GM19240 (cell line): ENCODE data around the gene FAM171A1.
"Not testable (repeated sequence)": the region's sequence is repeated elsewhere in the genome, so short reads cannot be mapped to it uniquely, and the experiment has no call there.

Experiments used
- DNase-seq: peaks from one replicate; pipeline ENCODE4 v3.0.0; 2011; ENCODE audit warnings: low spot score; ENCODE audit not compliant: insufficient read length

FAM171A1 gene

GRCh38 chr10:15344876-15345285 lies 26.2 kb downstream of the FAM171A1 start:
- DNase-seq, result no peak

- DNase-seq, result no peak
These were observed 26.7 kb downstream of the FAM171A1 start for GRCh38 chr10:15344256-15344875.

- DNase-seq, result no peak
These were observed 28.1 kb downstream of the FAM171A1 start for GRCh38 chr10:15342970-15343369.

- no peak for DNase-seq
These were observed 29.5 kb downstream of the FAM171A1 start for GRCh38 chr10:15341502-15342128.

GRCh38 chr10:15339892-15340291 lies 31.2 kb downstream of the FAM171A1 start:
- DNase-seq, result no peak

GRCh38 chr10:15337441-15337923 lies 33.6 kb downstream of the FAM171A1 start:
- not testable (repeated sequence) for DNase-seq

- no peak for DNase-seq
These were observed 34.9 kb downstream of the FAM171A1 start for GRCh38 chr10:15336211-15336610.

GRCh38 chr10:15335508-15335907 lies 35.6 kb downstream of the FAM171A1 start:
- no peak for DNase-seq

- no peak for DNase-seq
These were observed 36.3 kb downstream of the FAM171A1 start for GRCh38 chr10:15334650-15335323.

- DNase-seq, result no peak
These were observed 37.0 kb downstream of the FAM171A1 start for GRCh38 chr10:15333909-15334649.

- not testable (repeated sequence) for DNase-seq
These were observed 37.9 kb downstream of the FAM171A1 start for GRCh38 chr10:15333181-15333580.

- no peak for DNase-seq
These were observed 39.6 kb downstream of the FAM171A1 start for GRCh38 chr10:15331461-15331860.

GRCh38 chr10:15329437-15329836 lies 41.7 kb downstream of the FAM171A1 start:
- no peak for DNase-seq

- no peak for DNase-seq
These were observed 45.2 kb downstream of the FAM171A1 start for GRCh38 chr10:15325944-15326284.

GRCh38 chr10:15325243-15325943 lies 45.7 kb downstream of the FAM171A1 start:
- no peak for DNase-seq

GRCh38 chr10:15324611-15325010 lies 46.5 kb downstream of the FAM171A1 start:
- no peak for DNase-seq

- DNase-seq, result no peak
These were observed 47.0 kb downstream of the FAM171A1 start for GRCh38 chr10:15324113-15324512.

GRCh38 chr10:15322356-15322755 lies 48.7 kb downstream of the FAM171A1 start:
- DNase-seq, result no peak

GRCh38 chr10:15321431-15322341 lies 49.4 kb downstream of the FAM171A1 start:
- DNase-seq, result no peak

- no peak for DNase-seq
These were observed 50.4 kb downstream of the FAM171A1 start for GRCh38 chr10:15320522-15321203.
